ENCODE measurements around the gene USP40. TPM values are rescaled to one million over a fixed set of nuclear protein-coding genes. Genes with fewer than 3 reads are reported as not detected.

The USP40 gene
- polyA plus RNA-seq, 1 donor from 2014 or later = 4.1 TPM

DNA sequence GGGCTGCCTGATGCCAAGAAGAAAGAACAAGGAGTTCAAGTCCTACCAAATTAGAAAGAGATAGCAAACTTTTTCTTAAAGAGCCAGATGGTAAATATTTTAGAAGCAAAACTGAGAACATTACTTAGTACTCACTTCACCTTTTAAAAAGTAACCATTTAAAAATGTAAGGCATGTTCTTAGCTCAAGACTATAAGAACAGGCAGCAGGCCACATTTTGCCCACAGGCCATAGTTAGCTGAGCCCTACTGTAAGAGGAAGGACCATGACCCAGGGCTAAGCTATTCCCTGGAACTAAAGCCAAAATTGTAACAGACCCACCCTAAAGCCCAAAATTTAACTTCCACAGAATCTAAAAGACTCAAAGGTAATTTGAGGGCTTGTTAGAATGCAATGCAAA, 31.3 kb downstream of the USP40 start:
- H3K4me1 Mint-ChIP-seq = peaks cover 0 to 3% (median 2%) of the 10 kb centered on the region in 3 donors
- H3K27ac Mint-ChIP-seq = no peak overlapping the region
- H3K4me3 Mint-ChIP-seq = no peak overlapping the region
- no peaks in the 10 kb centered on the region for H3K9me3 Mint-ChIP-seq
- H3K36me3 Mint-ChIP-seq = peaks cover 22% of the 10 kb centered on the region
- H3K27me3 Mint-ChIP-seq = no peaks in the 10 kb centered on the region

DNA sequence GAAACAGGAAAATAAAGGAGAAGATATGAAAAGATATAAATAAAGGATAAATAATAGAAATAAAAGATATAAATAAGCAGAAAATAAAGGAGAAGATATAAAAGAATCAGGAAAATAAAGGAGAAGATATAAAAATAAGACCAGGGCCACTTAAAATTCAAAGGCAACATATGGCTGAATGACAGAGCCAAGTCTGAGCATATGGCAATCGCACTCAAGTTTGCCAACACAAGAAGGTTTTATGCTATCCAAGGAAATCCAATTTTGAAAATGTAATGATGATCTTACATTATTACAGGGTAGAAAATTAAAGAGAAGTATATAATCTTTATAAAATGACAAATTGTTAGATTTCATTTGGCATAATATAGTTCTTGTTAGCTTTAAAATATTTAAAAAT, 33.6 kb downstream of the USP40 start:
- Mint-ChIP-seq H3K4me3 (no peak overlapping the region), H3K4me1 (peaks cover 2 to 3% (median 3%) of the 10 kb centered on the region in 3 donors), H3K27me3 (no peaks in the 10 kb centered on the region), H3K9me3 (no peaks in the 10 kb centered on the region), H3K36me3 (peaks cover 14% of the 10 kb centered on the region), H3K27ac (no peak overlapping the region)

DNA sequence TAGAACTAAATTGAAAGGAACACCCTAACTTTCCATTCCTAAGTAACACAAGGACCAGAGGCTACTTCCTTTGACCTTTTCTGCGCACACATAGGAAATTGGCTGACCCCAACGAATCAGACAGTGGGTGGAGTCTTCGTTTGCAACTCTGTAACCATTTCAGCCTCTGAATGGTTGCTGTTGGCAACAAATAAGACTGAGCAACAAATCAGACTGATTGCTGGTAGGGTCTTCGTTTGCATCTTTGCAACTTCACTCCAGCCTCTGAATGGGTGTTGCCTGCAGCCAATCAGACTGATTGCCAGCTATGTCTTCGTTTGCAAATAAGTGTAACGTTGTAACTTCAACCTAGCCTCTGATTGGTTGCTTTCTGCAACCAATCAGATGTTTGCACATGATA, 34.6 kb downstream of the USP40 start:
- Mint-ChIP-seq H3K4me3 (no peak overlapping the region), H3K36me3 (peaks cover 9% of the 10 kb centered on the region), H3K4me1 (peaks cover 2 to 3% (median 3%) of the 10 kb centered on the region in 3 donors)

GRCh38 chr2:233530381-233530780, 36.2 kb downstream of the USP40 start:
- peaks cover 12% of the 10 kb centered on the region for H3K36me3 Mint-ChIP-seq
- H3K4me1 Mint-ChIP-seq = peaks cover 2 to 5% (median 3%) of the 10 kb centered on the region in 3 donors
- H3K27ac Mint-ChIP-seq = no peak overlapping the region
- no peaks in the 10 kb centered on the region for H3K9me3 Mint-ChIP-seq
- H3K27me3 Mint-ChIP-seq = no peaks in the 10 kb centered on the region
- peak overlapping the region in 1 of 4 donors; percentile 65 for H3K4me3 Mint-ChIP-seq

More for the DNA sequence above, 34.6 kb downstream of the USP40 start:
- no peak overlapping the region for H3K27ac Mint-ChIP-seq
- no peaks in the 10 kb centered on the region for H3K9me3 Mint-ChIP-seq
- no peaks in the 10 kb centered on the region for H3K27me3 Mint-ChIP-seq

DNA sequence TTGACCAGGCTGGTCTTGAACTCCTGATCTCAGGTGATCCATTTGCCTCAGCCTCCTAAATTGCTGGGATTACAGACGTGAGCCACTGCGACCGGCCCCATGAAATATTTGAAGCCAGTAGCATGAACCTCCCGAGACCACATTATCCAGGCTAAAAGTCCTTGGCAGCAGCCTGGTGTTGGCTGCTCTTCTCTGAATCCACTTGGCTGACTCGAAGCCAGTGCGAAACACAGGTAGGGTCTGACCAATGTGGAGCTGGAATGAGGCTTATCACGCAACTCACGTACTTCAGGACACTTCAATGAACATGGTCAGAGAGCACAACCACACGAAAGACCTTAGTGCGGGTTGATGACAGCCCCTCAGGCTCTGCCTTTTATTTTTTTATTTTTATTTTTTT, 38.4 kb downstream of the USP40 start:
- peaks cover 16% of the 10 kb centered on the region for H3K36me3 Mint-ChIP-seq
- H3K4me1 Mint-ChIP-seq = peaks cover 2 to 11% (median 3%) of the 10 kb centered on the region in 3 donors
- no peak overlapping the region for H3K27ac Mint-ChIP-seq
- H3K9me3 Mint-ChIP-seq = peaks cover 0 to 2% (median 0%) of the 10 kb centered on the region in 3 donors
- no peaks in the 10 kb centered on the region for H3K27me3 Mint-ChIP-seq
- no peak overlapping the region for H3K4me3 Mint-ChIP-seq

DNA sequence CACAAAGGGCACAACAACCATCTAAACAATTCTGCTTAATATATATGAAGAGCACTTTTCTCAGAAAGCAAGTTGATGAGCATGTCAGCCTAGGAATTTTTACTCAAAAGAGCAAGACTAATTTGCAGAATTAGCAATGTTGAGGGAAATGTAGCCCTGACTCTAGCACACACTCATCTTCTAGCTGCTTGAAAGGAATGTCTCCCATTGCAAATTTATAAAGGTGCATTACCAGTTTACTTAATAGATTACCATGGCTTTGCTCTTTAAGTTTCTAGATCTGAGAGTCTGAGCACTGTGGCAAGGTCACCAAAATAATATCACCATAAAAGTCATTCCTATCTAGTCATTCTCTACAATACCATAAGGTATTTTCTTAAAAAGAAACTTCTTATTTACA, 40.8 kb downstream of the USP40 start:
- Mint-ChIP-seq H3K27ac (no peak overlapping the region), H3K9me3 (peaks cover 0 to 4% (median 2%) of the 10 kb centered on the region in 3 donors), H3K36me3 (peaks cover 23% of the 10 kb centered on the region), H3K4me3 (no peak overlapping the region), H3K4me1 (peaks cover 11 to 28% (median 18%) of the 10 kb centered on the region in 3 donors), H3K27me3 (no peaks in the 10 kb centered on the region)

- Mint-ChIP-seq H3K27ac (peak overlapping the region; percentile 64 to 97 (median 97)), H3K9me3 (peaks cover 2 to 10% (median 4%) of the 10 kb centered on the region in 3 donors), H3K36me3 (peaks cover 18% of the 10 kb centered on the region), H3K4me3 (peak overlapping the region in 3 of 4 donors; percentile 63 to 78 (median 72)), H3K4me1 (peaks cover 32 to 36% (median 33%) of the 10 kb centered on the region in 3 donors), H3K27me3 (no peaks in the 10 kb centered on the region)
Measured at GRCh38 chr2:233519787-233520611, 46.6 kb downstream of the USP40 start.

DNA sequence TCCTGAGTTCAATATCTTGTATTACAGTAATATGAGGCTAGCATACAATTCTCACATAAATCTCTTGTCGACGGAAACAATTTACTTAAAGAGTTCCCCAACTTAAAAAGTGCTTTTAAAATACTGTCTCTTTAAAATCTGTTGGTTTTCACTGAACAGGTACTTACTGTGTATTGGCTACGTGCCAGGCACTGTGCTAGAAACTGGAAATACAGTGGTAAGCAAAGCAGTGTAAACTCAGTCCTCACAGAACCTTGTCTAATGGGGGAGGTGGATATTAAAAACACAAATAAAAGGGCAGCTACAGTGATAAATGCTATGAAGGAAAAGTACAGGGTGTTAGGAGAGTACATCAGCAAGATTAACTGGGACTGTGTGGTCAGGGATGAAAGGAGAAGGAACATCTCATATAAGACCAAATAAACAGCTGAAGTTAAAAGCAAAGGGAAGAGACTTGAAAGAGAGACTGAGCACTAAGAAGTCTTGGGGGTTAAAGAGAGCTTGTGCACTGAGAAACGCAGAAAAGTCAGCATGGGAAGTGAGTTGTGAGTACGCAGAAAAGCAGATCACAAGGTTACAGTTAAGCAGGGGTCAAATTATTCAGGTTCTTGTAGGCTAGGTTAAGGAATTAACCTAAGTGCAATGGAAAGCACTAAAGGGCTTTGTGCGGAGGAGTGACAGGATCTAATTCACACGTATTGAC, 52.5 kb downstream of the USP40 start:
- Mint-ChIP-seq H3K4me3 (peak overlapping the region in 3 of 4 donors; percentile 15 to 82 (median 53)), H3K36me3 (peaks cover 13% of the 10 kb centered on the region), H3K9me3 (peaks cover 2 to 5% (median 2%) of the 10 kb centered on the region in 3 donors), H3K4me1 (peaks cover 30 to 43% (median 34%) of the 10 kb centered on the region in 3 donors), H3K27me3 (no peaks in the 10 kb centered on the region), H3K27ac (peak overlapping the region; percentile 0 to 79 (median 10))

DNA sequence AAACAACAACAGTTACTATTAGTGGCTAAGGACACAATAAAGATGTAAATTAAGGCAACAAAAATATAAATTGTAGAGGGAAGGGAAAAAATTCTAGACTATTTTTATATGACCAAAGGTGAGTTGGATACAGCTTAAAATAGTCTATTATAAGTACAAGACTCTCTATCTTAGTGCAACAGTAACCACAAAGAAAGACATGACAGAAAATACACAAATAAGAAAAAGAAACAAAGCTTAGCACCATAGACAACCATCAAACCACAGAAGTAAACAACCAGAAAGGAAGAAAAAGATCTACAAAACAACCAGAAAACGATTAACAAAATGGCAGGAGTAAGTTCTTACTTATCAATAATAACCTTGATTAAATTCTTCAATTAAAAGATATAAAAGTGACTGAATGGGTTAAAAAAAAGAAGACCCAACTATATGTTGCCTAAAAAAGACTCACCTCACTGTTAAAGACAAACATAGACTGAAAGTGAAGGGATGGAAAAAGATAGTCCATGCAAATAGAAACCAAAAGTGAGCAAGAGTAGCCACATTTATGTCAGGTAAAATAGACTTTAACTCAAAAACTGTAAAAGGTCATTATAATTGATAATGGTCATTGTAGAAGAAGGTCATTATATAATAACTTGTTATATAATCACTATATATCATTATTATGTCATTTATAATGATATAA, 62.5 kb downstream of the USP40 start:
- Mint-ChIP-seq H3K4me3 (peak overlapping the region in 2 of 4 donors; percentile 10 to 37), H3K27ac (peak overlapping the region in 2 of 3 donors; percentile 59 to 84), H3K9me3 (peaks cover 15 to 47% (median 24%) of the 10 kb centered on the region in 3 donors), H3K27me3 (no peaks in the 10 kb centered on the region), H3K36me3 (peaks cover 21% of the 10 kb centered on the region), H3K4me1 (peaks cover 7 to 10% (median 9%) of the 10 kb centered on the region in 3 donors)

- H3K36me3 Mint-ChIP-seq = peaks cover 24% of the 10 kb centered on the region
- H3K9me3 Mint-ChIP-seq = peaks cover 15 to 47% (median 24%) of the 10 kb centered on the region in 3 donors
- H3K27me3 Mint-ChIP-seq = no peaks in the 10 kb centered on the region
- peaks cover 7 to 10% (median 9%) of the 10 kb centered on the region in 3 donors for H3K4me1 Mint-ChIP-seq
- H3K4me3 Mint-ChIP-seq = no peak overlapping the region
- peak overlapping the region in 1 of 3 donors; percentile 84 for H3K27ac Mint-ChIP-seq
Measured at GRCh38 chr2:233503481-233503880, 63.1 kb downstream of the USP40 start.

DNA sequence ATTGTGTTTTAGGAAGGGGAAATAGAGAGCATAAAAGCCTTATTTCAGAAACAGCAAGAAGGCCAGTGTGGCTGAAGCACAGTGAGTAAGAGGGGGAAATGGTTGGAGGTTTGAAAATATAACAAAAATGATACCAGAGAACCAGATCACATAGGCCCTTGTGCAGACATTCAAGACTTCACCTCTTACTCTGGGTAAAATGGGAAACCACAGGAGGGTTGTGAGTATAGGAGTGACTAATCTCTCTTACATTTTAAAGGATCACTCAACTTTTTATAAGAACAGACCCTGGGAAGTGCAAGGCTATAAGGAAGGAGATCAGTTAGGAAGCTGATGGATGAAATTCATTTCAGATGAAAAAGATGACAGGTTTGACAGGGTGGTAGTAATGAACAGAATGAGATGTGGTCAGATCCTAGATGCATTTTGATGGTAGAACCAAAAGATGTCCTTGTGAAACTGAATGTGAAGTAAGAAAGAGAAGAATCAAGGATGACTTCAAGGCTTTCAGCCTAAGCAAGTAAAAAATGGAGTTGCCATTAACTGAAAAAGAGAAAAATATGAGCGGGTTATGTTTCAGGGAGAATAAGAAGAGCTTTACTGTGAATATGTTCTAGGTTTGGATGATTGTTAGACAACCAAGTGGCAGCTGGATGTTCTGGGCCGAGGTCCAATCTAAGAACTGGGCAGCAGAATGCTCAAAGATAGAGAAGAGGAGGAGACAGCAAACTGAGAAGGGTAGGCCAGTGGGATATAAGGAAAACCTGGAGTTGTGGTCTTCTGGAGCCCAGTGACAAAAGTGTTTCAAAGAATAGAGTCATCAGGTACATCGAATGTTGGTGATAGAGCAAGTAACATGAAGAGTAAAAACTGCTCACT, 65.1 kb downstream of the USP40 start:
- Mint-ChIP-seq H3K27me3 (no peaks in the 10 kb centered on the region), H3K27ac (no peak overlapping the region), H3K4me1 (peaks cover 12 to 24% (median 20%) of the 10 kb centered on the region in 3 donors), H3K9me3 (peaks cover 15 to 47% (median 24%) of the 10 kb centered on the region in 3 donors), H3K36me3 (peaks cover 28% of the 10 kb centered on the region), H3K4me3 (no peak overlapping the region)

DNA sequence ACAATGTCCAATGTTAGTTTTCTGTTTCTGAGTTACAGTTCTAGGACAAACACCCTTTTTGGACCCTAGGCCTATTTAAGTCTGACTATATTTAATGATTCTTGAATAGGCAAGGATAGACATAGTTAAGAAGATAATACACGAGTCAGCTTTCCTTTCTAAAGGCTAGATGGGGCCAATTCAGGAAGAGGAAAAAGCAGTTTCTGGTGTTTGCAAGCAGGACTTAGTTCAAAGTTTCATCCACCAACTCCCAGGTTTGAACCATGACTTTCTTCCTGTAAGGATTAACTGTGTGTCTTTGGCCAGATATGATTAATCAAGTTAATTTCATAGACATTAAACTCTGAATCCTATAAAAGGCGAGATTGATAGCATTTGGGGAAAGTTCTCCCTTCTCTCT, 66.7 kb downstream of the USP40 start:
- H3K27ac Mint-ChIP-seq = no peak overlapping the region
- H3K9me3 Mint-ChIP-seq = peaks cover 15 to 32% (median 24%) of the 10 kb centered on the region in 3 donors
- no peak overlapping the region for H3K4me3 Mint-ChIP-seq
- H3K27me3 Mint-ChIP-seq = no peaks in the 10 kb centered on the region
- H3K36me3 Mint-ChIP-seq = peaks cover 30% of the 10 kb centered on the region
- peaks cover 9 to 28% (median 18%) of the 10 kb centered on the region in 3 donors for H3K4me1 Mint-ChIP-seq

DNA sequence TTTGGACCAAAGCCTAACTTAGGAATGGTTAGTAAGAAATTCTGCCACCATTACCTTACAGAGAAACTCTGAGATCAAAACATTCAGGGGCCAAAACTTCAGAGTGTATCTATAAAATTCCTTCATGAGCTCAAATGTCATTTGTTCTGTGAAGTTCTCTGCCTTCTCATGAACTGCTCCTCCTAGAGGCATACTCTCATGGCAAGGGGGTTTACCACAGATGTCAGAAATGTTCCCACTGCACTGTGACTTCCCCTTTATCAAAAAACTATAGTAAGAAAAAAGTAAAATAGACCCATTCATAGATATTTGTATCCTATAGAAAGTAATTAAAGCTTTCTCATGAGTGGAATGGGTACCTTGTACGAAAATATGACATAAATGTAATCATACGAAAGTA, 68.5 kb downstream of the USP40 start:
- Mint-ChIP-seq H3K4me3 (peak overlapping the region in 1 of 4 donors; percentile 55), H3K27me3 (no peaks in the 10 kb centered on the region), H3K27ac (peak overlapping the region; percentile 32 to 62 (median 60)), H3K9me3 (peaks cover 10 to 15% (median 12%) of the 10 kb centered on the region in 3 donors), H3K4me1 (peaks cover 5 to 22% (median 11%) of the 10 kb centered on the region in 3 donors), H3K36me3 (peaks cover 26% of the 10 kb centered on the region)

DNA sequence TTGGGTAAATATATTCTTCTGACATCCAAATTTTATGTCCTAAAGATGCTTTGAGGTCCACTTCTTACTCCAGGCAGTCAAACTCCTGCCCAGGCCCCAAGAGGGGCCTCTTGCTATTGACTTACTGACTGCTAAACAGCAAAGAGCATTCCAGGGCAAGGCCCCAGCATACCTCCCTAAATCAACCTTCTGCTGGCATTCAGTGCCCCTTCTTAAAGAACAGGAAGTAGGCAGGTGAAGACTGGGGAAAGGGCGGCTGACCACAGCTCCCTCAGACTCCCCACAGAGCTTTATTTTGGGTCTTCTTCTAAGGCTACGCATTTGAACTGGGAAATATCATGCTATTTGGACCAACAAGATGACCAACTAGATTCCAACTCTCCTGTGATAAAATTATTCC, 68.9 kb downstream of the USP40 start:
- H3K36me3 Mint-ChIP-seq = peaks cover 28% of the 10 kb centered on the region
- no peaks in the 10 kb centered on the region for H3K27me3 Mint-ChIP-seq
- peak overlapping the region in 1 of 4 donors; percentile 55 for H3K4me3 Mint-ChIP-seq
- peaks cover 8 to 11% (median 9%) of the 10 kb centered on the region in 3 donors for H3K9me3 Mint-ChIP-seq
- peaks cover 5 to 22% (median 11%) of the 10 kb centered on the region in 3 donors for H3K4me1 Mint-ChIP-seq
- H3K27ac Mint-ChIP-seq = peak overlapping the region; percentile 32 to 62 (median 60)

Measured in IgD-negative memory B cell (primary cell).